Right lobe of liver (tissue), 6 donors: ENCODE results near the gene STK11. TPM values are rescaled to one million over a fixed set of nuclear protein-coding genes. Genes with fewer than 3 reads are reported as not detected.
"Not testable (repeated sequence)": the region's sequence is repeated elsewhere in the genome, so short reads cannot be mapped to it uniquely, and the experiment has no call there.

Experiments used
- ATAC-seq, 4 donors: fragments of 200-7000 bp; cut with Tn5 transposase; one replicate each; pipeline ENCODE4 v1.9.1; 2020; ENCODE audit warnings: mild to moderate bottlenecking in 4 of 4, moderate library complexity in 4 of 4
- DNase-seq, 3 donors: peaks; one replicate each; pipeline ENCODE4 v3.0.0-alpha.2; 2020
- H3K27ac ChIP-seq, 3 donors: fragments of 200-600 bp; one replicate each; pipeline ENCODE4 v1.8.0; 2022
- H3K27me3 ChIP-seq, 2 donors: fragments of 200-600 bp; one replicate each; pipeline ENCODE4 v1.8.0; 2022
- H3K36me3 ChIP-seq, 4 donors: fragments of 200-600 bp; sonication (generic) in 1 of 4; one replicate each; pipeline versions ENCODE4 v1.5.1 to v1.8.0; 2017 to 2022; ENCODE audit warnings: control low read depth in 1 of 4
- H3K4me1 ChIP-seq, 4 donors: fragments of 200-600 bp; sonication (generic) in 1 of 4; one replicate each; pipeline versions ENCODE4 v1.5.1 to v1.8.0; 2017 to 2022; ENCODE audit warnings: control low read depth in 1 of 4
- H3K4me3 ChIP-seq, 3 donors: fragments of 200-600 bp; one replicate each; pipeline ENCODE4 v1.8.0; 2022
- H3K9me3 ChIP-seq, 4 donors: fragments of 200-600 bp; sonication (generic) in 1 of 4; one replicate each; pipeline versions ENCODE4 v1.5.1 to v1.8.0; 2017 to 2022; ENCODE audit warnings: control low read depth in 1 of 4
- CTCF ChIP-seq, 4 donors: fragments of 200-600 bp in 3 of 4; fragments of 450-650 bp in 1 of 4; IDR thresholded peaks; one replicate each; pipeline versions ENCODE4 v1.5.1 to v1.8.0; 2016 to 2022; ENCODE audit warnings: antibody characterized with exemption in 4 of 4, mild to moderate bottlenecking in 2 of 4
- POLR2A ChIP-seq: fragments of 450-650 bp; IDR thresholded peaks from one replicate; pipeline ENCODE4 v1.6.1; 2017; ENCODE audit warnings: antibody characterized with exemption, mild to moderate bottlenecking
- whole genome bisulfite sequencing: methylation state at CpG from one replicate; pipeline ENCODE4 v1.1.6; 2018; ENCODE audit warnings: low coverage, low lambda C conversion rate; ENCODE audit not compliant: insufficient coverage; ENCODE audit errors: missing lambda C conversion rate; 5-methylcytosine and 5-hydroxymethylcytosine counted together
- intact Hi-C, 2 donors: fragments of 100-400 bp; cut with DNase I; formaldehyde crosslinking; loops; one replicate each; pipeline versions ENCODE4 v1.11.2 to v1.14.1; 2022
- total RNA-seq, 6 experiments: library from RNA; depleted of rRNA in 2 of 6; stranded (reverse); fragments of >200 nt in 2 of 6; fragmentation: NEBNext Ultra II Directional in 3 of 6; extraction: Animal tissue kit (Norgen Biotek cat#: 25700) in 3 of 6; gene quantifications; one replicate each; pipeline versions ENCODE4 v1.1.0 to v1.2.4, GENCODE V29; 2016 to 2023
- donor health status: DM: no; HTN: yes; CAD: no.
- donor health status: DM: no; HTN: no; CAD: no.
- donor health status: DM: no; HTN: no; CAD: no.
- donor health status: DM: no; HTN: yes; CAD: no.
- donor health status: DM: no; HTN: yes; CAD: no.

Gene STK11
- total RNA-seq, 6 experiments from 2014 or later: 23.8 to 34.0 (median 29.5) TPM

GRCh38 chr19:1206864-1207450, 1.4 kb downstream of the STK11 start:
- intact Hi-C loops: no loop called here
- H3K27me3 ChIP-seq: no peaks in the 10 kb centered on the region
- TF ChIP-seq POLR2A (no peak), CTCF (IDR thresholded peaks at IDR 0.05) (no peak)
- peak; percentile 0 to 8 (median 4) for ATAC-seq
- peak overlapping the region; percentile 16 to 80 (median 73) for H3K27ac ChIP-seq
- H3K9me3 ChIP-seq: no peaks in the 10 kb centered on the region
- under 1% methylated on average over 32 of the region's 38 CpGs for WGBS
- H3K36me3 ChIP-seq: peaks cover 0 to 2% (median 0%) of the 10 kb centered on the region in 4 donors
- peak in 2 of 3 donors; percentile 54 to 58 for DNase-seq
- H3K4me1 ChIP-seq: peaks cover 0 to 46% (median 21%) of the 10 kb centered on the region in 4 donors
- peak overlapping the region; percentile 55 to 70 (median 58) for H3K4me3 ChIP-seq

- DNase-seq, H3K9me3 ChIP-seq, ATAC-seq, H3K36me3 ChIP-seq, H3K4me3 ChIP-seq, intact Hi-C loops, H3K27me3 ChIP-seq, H3K27ac ChIP-seq: not testable (repeated sequence)
- H3K4me1 ChIP-seq: peaks cover 0 to 44% (median 21%) of the 10 kb centered on the region in 4 donors
- 43% methylated on average over 2 of the region's 10 CpGs for WGBS
Measured at GRCh38 chr19:1208830-1209229, 3.3 kb downstream of the STK11 start.

GRCh38 chr19:1210227-1210538, 4.6 kb downstream of the STK11 start:
- TF ChIP-seq POLR2A (no peak), CTCF (IDR thresholded peaks at IDR 0.05) (no peak)
- ATAC-seq: no peak
- Histone ChIP-seq H3K4me3 (no peak overlapping the region), H3K27me3 (no peaks in the 10 kb centered on the region), H3K27ac (no peak overlapping the region), H3K4me1 (peaks cover 0 to 49% (median 22%) of the 10 kb centered on the region in 4 donors), H3K36me3 (peaks cover 0 to 2% (median 0%) of the 10 kb centered on the region in 4 donors), H3K9me3 (no peaks in the 10 kb centered on the region)
- WGBS: 100% methylated on average over 3 of the region's 13 CpGs
- intact Hi-C loops: no loop called here
- peak in 1 of 3 donors; percentile 17 for DNase-seq

- peaks cover 0 to 2% (median 0%) of the 10 kb centered on the region in 4 donors for H3K36me3 ChIP-seq
- H3K27ac ChIP-seq: peak overlapping the region in 2 of 3 donors; percentile 33 to 67
- intact Hi-C loops: no loop called here
- peaks cover 0 to 53% (median 26%) of the 10 kb centered on the region in 4 donors for H3K4me1 ChIP-seq
- WGBS: 47% methylated on average over 17 of the region's 33 CpGs
- H3K27me3 ChIP-seq: no peaks in the 10 kb centered on the region
- peak; percentile 52 to 57 (median 55) for ATAC-seq
- H3K4me3 ChIP-seq: no peak overlapping the region
- peak; percentile 83 to 86 (median 84) for DNase-seq
- TF ChIP-seq POLR2A: peak; percentile 52
- peak; percentile 4 to 40 (median 16) for TF ChIP-seq CTCF (IDR thresholded peaks at IDR 0.05)
- no peaks in the 10 kb centered on the region for H3K9me3 ChIP-seq
Measured at GRCh38 chr19:1211494-1212234, 6.1 kb downstream of the STK11 start.
